H1 (cell line): ENCODE data around the gene MTURN. TPM values are rescaled to one million over a fixed set of nuclear protein-coding genes. Genes with fewer than 3 reads are reported as not detected.

Experiments used
- CTCF ChIA-PET: fragments of 300-600 bp; sonication (Branson Sonifier 250); formaldehyde crosslinking; loops from one replicate; lab custom pipeline; 2021; ENCODE audit not compliant: partially characterized antibody; lab: Charles Lee
- POLR2A ChIA-PET: fragments of 300-600 bp; sonication (Branson Sonifier 250); formaldehyde crosslinking; loops from one replicate; lab custom pipeline; 2021; ENCODE audit warnings: inconsistent platforms; ENCODE audit not compliant: partially characterized antibody; lab: Charles Lee
- DNase-seq, 2 experiments: peaks; one replicate each; pipeline versions ENCODE4 v3.0.0 to v3.0.0-alpha.2; 2010 to 2022; ENCODE audit warnings: low spot score in 2 of 2, low read depth in 1 of 2, mixed read lengths in 1 of 2
- FAIRE-seq: peaks from 2 replicates; lab custom pipeline; 2011; peaks lifted over from hg19 to GRCh38; lab: Jason Lieb, UNC
- H2AFZ ChIP-seq: 2 replicates; pipeline ENCODE4 v1.8.1; 2012; ENCODE audit warnings: low read length, inconsistent platforms
- H2AK5ac ChIP-seq: 2 replicates; pipeline ENCODE4 v1.6.1; 2013; ENCODE audit warnings: low read depth, low read length
- H2BK120ac ChIP-seq: replicated peaks from 2 replicates; pipeline ENCODE3; 2013; ENCODE audit warnings: low read depth, low read length, inconsistent platforms
- H2BK12ac ChIP-seq: 2 replicates; pipeline ENCODE4 v1.6.1; 2013; ENCODE audit warnings: low read depth, low read length
- H2BK15ac ChIP-seq: 2 replicates; pipeline ENCODE4 v1.6.1; 2013; ENCODE audit warnings: low read length
- H2BK20ac ChIP-seq: 2 replicates; pipeline ENCODE4 v1.6.1; 2013; ENCODE audit warnings: low read length
- H2BK5ac ChIP-seq: 2 replicates; pipeline ENCODE4 v1.6.1; 2013; ENCODE audit warnings: low read depth, low read length
- H3K14ac ChIP-seq: 2 replicates; pipeline ENCODE4 v1.6.1; 2013; ENCODE audit warnings: inconsistent platforms; ENCODE audit not compliant: insufficient read length
- H3K18ac ChIP-seq: 2 replicates; pipeline ENCODE4 v1.6.1; 2013; ENCODE audit warnings: low read length; ENCODE audit errors: extremely low read depth
- H3K23ac ChIP-seq: 2 replicates; pipeline ENCODE4 v1.6.1; 2013; ENCODE audit warnings: inconsistent platforms; ENCODE audit not compliant: insufficient read length
- H3K23me2 ChIP-seq: 2 replicates; pipeline ENCODE4 v1.6.1; 2013; ENCODE audit warnings: low read depth, low read length
- H3K27ac ChIP-seq: 2 replicates; pipeline ENCODE4 v1.6.1; 2011; ENCODE audit warnings: low read depth, low read length, inconsistent platforms
- H3K27me3 ChIP-seq, 4 experiments: replicated peaks in 1 of 4; 1 replicate in 1 of 4; 2 replicates in 3 of 4; pipeline versions ENCODE4 v1.6.1 to v1.8.1; 2011 to 2013; ENCODE audit warnings: low read length in 3 of 4, mild to moderate bottlenecking in 3 of 4, inconsistent platforms in 2 of 4, mixed read lengths in 2 of 4, moderate library complexity in 1 of 4; ENCODE audit not compliant: control insufficient read depth in 3 of 4, insufficient read depth in 3 of 4; ENCODE audit errors: extremely low read depth in 1 of 4
- H3K36me3 ChIP-seq, 4 experiments: 2 replicates each; pipeline versions ENCODE4 v1.6.1 to v1.8.1; 2011 to 2013; ENCODE audit warnings: mild to moderate bottlenecking in 4 of 4, low read length in 3 of 4, moderate library complexity in 2 of 4, control low read depth in 1 of 4, inconsistent platforms in 1 of 4; ENCODE audit not compliant: insufficient read depth in 4 of 4, control insufficient read depth in 2 of 4
- H3K4ac ChIP-seq: replicated peaks from 2 replicates; pipeline ENCODE3; 2013; ENCODE audit warnings: low read length, low read depth, mixed read lengths, inconsistent platforms; ENCODE audit not compliant: insufficient read length
- H3K4me1 ChIP-seq, 4 experiments: replicated peaks in 1 of 4; 1 replicate in 1 of 4; 2 replicates in 3 of 4; pipeline versions ENCODE4 v1.6.1 to v1.8.1; 2011 to 2013; ENCODE audit warnings: low read length in 3 of 4, inconsistent platforms in 2 of 4, mixed read lengths in 1 of 4; ENCODE audit not compliant: insufficient read depth in 4 of 4, control insufficient read depth in 3 of 4
- H3K4me2 ChIP-seq, 2 experiments: 2 replicates each; pipeline versions ENCODE4 v1.6.1 to v1.8.1; 2011 to 2013; ENCODE audit warnings: low read depth in 2 of 2, low read length in 2 of 2, control low read depth in 1 of 2, inconsistent platforms in 1 of 2, mild to moderate bottlenecking in 1 of 2; ENCODE audit not compliant: insufficient read depth in 1 of 2
- H3K4me3 ChIP-seq, 4 experiments: fragments of 200-600, 300-600 bp in 1 of 4; sonication (generic), shearing (Covaris generic), sonication (Bioruptor Twin) in 1 of 4; 2 replicates each; pipeline versions ENCODE4 v1.5.1 to v1.8.1; 2011 to 2016; ENCODE audit warnings: low read length in 4 of 4, low read depth in 3 of 4, control low read depth in 2 of 4, inconsistent platforms in 2 of 4, mild to moderate bottlenecking in 2 of 4, mixed read lengths in 1 of 4, moderate library complexity in 1 of 4; ENCODE audit not compliant: insufficient read depth in 2 of 4; ENCODE audit errors: extremely low read depth in 1 of 4
- H3K56ac ChIP-seq: replicated peaks from 2 replicates; pipeline ENCODE3; 2013; ENCODE audit warnings: low read depth, mild to moderate bottlenecking, mixed read lengths, low read length, inconsistent platforms; ENCODE audit not compliant: insufficient read length
- H3K79me1 ChIP-seq: 2 replicates; pipeline ENCODE4 v1.6.1; 2013; ENCODE audit warnings: low read depth, low read length, control low read depth
- H3K79me2 ChIP-seq, 2 experiments: 2 replicates each; pipeline versions ENCODE4 v1.6.1 to v1.8.1; 2012 to 2013; ENCODE audit warnings: low read length in 2 of 2, mild to moderate bottlenecking in 2 of 2, inconsistent platforms in 1 of 2; ENCODE audit not compliant: insufficient read depth in 2 of 2, control insufficient read depth in 1 of 2
- H3K9ac ChIP-seq, 4 experiments: replicated peaks in 1 of 4; 1 replicate in 1 of 4; 2 replicates in 3 of 4; pipeline versions ENCODE4 v1.6.1 to v1.8.1; 2011 to 2013; ENCODE audit warnings: low read depth in 3 of 4, low read length in 3 of 4, control low read depth in 2 of 4, mild to moderate bottlenecking in 2 of 4, moderate library complexity in 2 of 4, inconsistent platforms in 1 of 4; ENCODE audit errors: extremely low read depth in 1 of 4
- H3K9me3 ChIP-seq, 2 experiments: 2 replicates each; pipeline versions ENCODE4 v1.6.1 to v1.8.1; 2012 to 2013; ENCODE audit warnings: mild to moderate bottlenecking in 2 of 2, moderate library complexity in 2 of 2, control low read depth in 1 of 2, inconsistent platforms in 1 of 2, low read depth in 1 of 2, low read length in 1 of 2, mixed read lengths in 1 of 2; ENCODE audit not compliant: insufficient read depth in 2 of 2
- H4K20me1 ChIP-seq, 2 experiments: replicated peaks in 1 of 2; 2 replicates each; pipeline versions ENCODE3 to v1.8.1; 2011 to 2013; ENCODE audit warnings: inconsistent platforms in 2 of 2, low read length in 2 of 2, mild to moderate bottlenecking in 1 of 2; ENCODE audit not compliant: insufficient read depth in 2 of 2, control insufficient read depth in 1 of 2
- H4K5ac ChIP-seq: 2 replicates; pipeline ENCODE4 v1.6.1; 2013; ENCODE audit warnings: low read length, low read depth, mixed read lengths, inconsistent platforms; ENCODE audit not compliant: insufficient read length
- H4K8ac ChIP-seq: 2 replicates; pipeline ENCODE4 v1.8.0; 2013; ENCODE audit warnings: mild to moderate bottlenecking, moderate library complexity, low read length, inconsistent platforms; ENCODE audit not compliant: insufficient read depth; ENCODE audit errors: extremely low read depth
- H4K91ac ChIP-seq: replicated peaks from 2 replicates; pipeline ENCODE3; 2013; ENCODE audit warnings: low read length, mixed read lengths, inconsistent platforms; ENCODE audit not compliant: insufficient read length
- ATF2 ChIP-seq: IDR thresholded peaks from 2 replicates; pipeline ENCODE4 v1.6.1; 2012; ENCODE audit warnings: low read length, inconsistent platforms
- NANOG ChIP-seq: IDR thresholded peaks from 2 replicates; pipeline ENCODE4 v1.6.1; 2011; ENCODE audit warnings: low read length, low read depth, mild to moderate bottlenecking, inconsistent platforms; ENCODE audit not compliant: insufficient read depth, poor library complexity, severe bottlenecking
- POU5F1 ChIP-seq: IDR thresholded peaks from 2 replicates; pipeline ENCODE4 v1.6.1; 2011; ENCODE audit warnings: low read depth, mild to moderate bottlenecking, low read length, moderate library complexity
- RBBP5 ChIP-seq: IDR thresholded peaks from 2 replicates; pipeline ENCODE4 v1.7.1; 2012; ENCODE audit warnings: low read depth, mild to moderate bottlenecking, inconsistent platforms, low read length, moderate library complexity, borderline replicate concordance
- SIX5 ChIP-seq: IDR thresholded peaks from 2 replicates; pipeline ENCODE4 v1.6.1; 2011; ENCODE audit warnings: mild to moderate bottlenecking, low read depth, low read length
- SP2 ChIP-seq: IDR thresholded peaks from 2 replicates; pipeline ENCODE4 v1.6.1; 2012; ENCODE audit warnings: mild to moderate bottlenecking, low read length, inconsistent platforms
- TAF1 ChIP-seq: IDR thresholded peaks from 2 replicates; pipeline ENCODE4 v1.6.1; 2011; ENCODE audit warnings: mild to moderate bottlenecking, low read depth, low read length
- TAF7 ChIP-seq: optimal IDR thresholded peaks from 2 replicates; pipeline ENCODE3; 2011; ENCODE audit warnings: low read depth, mild to moderate bottlenecking, inconsistent platforms, low read length, moderate library complexity, borderline replicate concordance
- WGBS, 2 experiments: shearing (Covaris generic) in 1 of 2; methylation state at CpG; one replicate each; pipeline versions ENCODE4 v1.1.6 to v1.1.7; 2013 to 2015; ENCODE audit warnings: low lambda C conversion rate in 2 of 2, mixed read lengths in 2 of 2, inconsistent platforms in 1 of 2, low coverage in 1 of 2, missing lambda C conversion rate in 1 of 2; ENCODE audit not compliant: insufficient replicate concordance in 2 of 2, insufficient coverage in 1 of 2, insufficient read length in 1 of 2; ENCODE audit errors: extremely low coverage in 1 of 2, missing lambda C conversion rate in 1 of 2; 5-methylcytosine and 5-hydroxymethylcytosine counted together
- polyA plus RNA-seq, 7 experiments: library from polyadenylated mRNA; depleted of rRNA in 3 of 7; stranded (reverse) in 5 of 7; unstranded in 2 of 7; fragments of >200 nt in 5 of 7; fragments of 200-250 nt in 2 of 7; gene quantifications; 1 replicate in 5 of 7; 2 replicates in 1 of 7; 4 replicates in 1 of 7; pipeline versions ENCODE4 v1.2.1 to v1.2.3, GENCODE V29; 2011 to 2013; ENCODE audit warnings: missing spikeins in 2 of 7, mixed read lengths in 2 of 7
- total RNA-seq: library from RNA; stranded (reverse); fragmentation: NEBNext Ultra II Directional; extraction: Animal tissue kit (Norgen Biotek cat#: 25700); gene quantifications from 2 replicates; pipeline ENCODE4 v1.2.1, GENCODE V29; 2021

Gene MTURN
- total and polyA plus RNA-seq, 2 of the 8 experiments (the other 6 are each of a cell fraction or from before 2014, with no cell fraction given), result 2.6 to 5.8 TPM

GRCh38 chr7:30177965-30178364 lies 43.2 kb downstream of the MTURN start:
- H4K20me1 ChIP-seq, result no peaks in the 10 kb centered on the region
- H2BK5ac ChIP-seq, result no peak overlapping the region
- H3K27me3 ChIP-seq, result no peaks in the 10 kb centered on the region
- H4K5ac ChIP-seq, result no peak overlapping the region
- no peak overlapping the region for H2BK120ac ChIP-seq
- no peak overlapping the region for H4K8ac ChIP-seq
- no peak overlapping the region for H3K27ac ChIP-seq
- no peaks in the 10 kb centered on the region for H3K79me1 ChIP-seq
- no peaks in the 10 kb centered on the region for H3K23me2 ChIP-seq
- no peak for TF ChIP-seq RBBP5
- TF ChIP-seq SP2, result no peak
- TF ChIP-seq ATF2, result no peak
- no peak for TF ChIP-seq NANOG
- no peak for TF ChIP-seq TAF7
- no peak for TF ChIP-seq POU5F1
- no peak for TF ChIP-seq TAF1
- TF ChIP-seq SIX5, result no peak
- no peaks in the 10 kb centered on the region for H3K9me3 ChIP-seq
- no peaks in the 10 kb centered on the region for H3K79me2 ChIP-seq
- no peak overlapping the region for H3K18ac ChIP-seq
- FAIRE-seq, result no peak
- no peak for DNase-seq
- no peak overlapping the region for H2BK20ac ChIP-seq
- peaks cover 0 to 2% (median 0%) of the 10 kb centered on the region in 4 experiments; a peak in 1 of 7 replicates for H3K4me1 ChIP-seq
- H2BK12ac ChIP-seq, result no peak overlapping the region
- 71% methylated on average over 3 of the region's 3 CpGs; no CpG with 5 or more reads in 1 of the 2 experiments for WGBS, 2 experiments
- no peak overlapping the region for H3K4me2 ChIP-seq
- no peak overlapping the region for H2BK15ac ChIP-seq
- ChIA-PET CTCF (interaction anchor here (0.6 to 7.3 kb wide), 6 partner anchors 15 to 386 kb away, joined by 3 to 45 read pairs (median 4); no protein-coding TSS in a partner anchor), POLR2A (interaction anchor here (1.4 kb wide), 1 partner anchor 11 kb away, joined by 3 read pairs; no protein-coding TSS in a partner anchor)
- no peak overlapping the region for H3K4me3 ChIP-seq
- H4K91ac ChIP-seq, result no peak overlapping the region
- no peak overlapping the region for H3K56ac ChIP-seq
- no peak overlapping the region for H3K4ac ChIP-seq
- H3K14ac ChIP-seq, result no peak overlapping the region
- no peak overlapping the region for H3K9ac ChIP-seq
- no peak overlapping the region for H3K23ac ChIP-seq
- no peak overlapping the region for H2AFZ ChIP-seq
- no peaks in the 10 kb centered on the region for H3K36me3 ChIP-seq
- H2AK5ac ChIP-seq, result no peak overlapping the region
